Coronary artery (tissue), 2 donors: ENCODE measurements around the gene GRID1.

ENCODE experiments used
- DNase-seq: peaks from one replicate; pipeline ENCODE4 v3.0.0-alpha.2; 2017; ENCODE audit warnings: low spot score
- H3K27ac ChIP-seq, 2 donors: fragments of 200-600 bp; sonication (generic); one replicate each; pipeline ENCODE4 v1.5.1; 2016 to 2019
- H3K4me3 ChIP-seq: fragments of 200-600 bp; sonication (generic); 2 replicates; pipeline ENCODE4 v1.5.1; 2016; ENCODE audit warnings: mild to moderate bottlenecking, moderate library complexity
- CTCF ChIP-seq: fragments of 200-600 bp; sonication (generic); IDR thresholded peaks from one replicate; pipeline ENCODE4 v1.5.1; 2019; ENCODE audit warnings: antibody characterized with exemption

The GRID1 gene

GRCh38 chr10:85915245-85915846 is 451.2 kb downstream of the GRID1 start:
- DNase-seq: no peak
- TF ChIP-seq CTCF: no peak

DNA sequence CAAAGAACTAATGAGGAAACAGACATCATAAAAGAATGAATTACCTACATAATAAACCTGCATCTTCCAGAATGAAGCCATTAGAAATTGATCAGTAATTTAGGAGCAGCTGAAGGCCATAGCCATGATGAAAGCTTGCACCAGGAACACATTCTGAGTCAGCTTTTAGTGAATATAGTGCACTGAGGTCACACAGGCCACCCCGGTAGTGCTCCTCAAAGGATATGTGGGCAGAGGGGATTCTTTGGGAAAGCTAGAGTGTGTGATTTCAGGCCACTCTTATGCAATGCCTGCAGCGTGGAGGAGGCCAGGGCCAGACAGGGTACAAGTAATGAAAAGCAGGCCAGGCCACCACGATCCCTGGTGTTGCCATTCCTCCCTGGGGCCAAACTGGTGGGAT is 451.9 kb downstream of the GRID1 start:
- no peak for DNase-seq
- TF ChIP-seq CTCF: no peak
- Histone ChIP-seq H3K4me3 (no peak overlapping the region), H3K27ac (no peak overlapping the region)

More at GRCh38 chr10:85915245-85915846, 451.2 kb downstream of the GRID1 start:
- Histone ChIP-seq H3K4me3 (no peak overlapping the region), H3K27ac (no peak overlapping the region)

GRCh38 chr10:85908462-85908861 is 458.1 kb downstream of the GRID1 start:
- Histone ChIP-seq H3K27ac (no peak overlapping the region), H3K4me3 (no peak overlapping the region)
- DNase-seq: no peak
- TF ChIP-seq CTCF: no peak

- no peak overlapping the region for H3K4me3 ChIP-seq
- no peak for DNase-seq
- TF ChIP-seq CTCF: no peak
- no peak overlapping the region for H3K27ac ChIP-seq
These were observed 464.5 kb downstream of the GRID1 start for GRCh38 chr10:85902051-85902450.

- no peak overlapping the region for H3K4me3 ChIP-seq
- no peak overlapping the region for H3K27ac ChIP-seq
- no peak for TF ChIP-seq CTCF
- DNase-seq: no peak
These were observed 465.0 kb downstream of the GRID1 start for GRCh38 chr10:85901599-85901998.

DNA sequence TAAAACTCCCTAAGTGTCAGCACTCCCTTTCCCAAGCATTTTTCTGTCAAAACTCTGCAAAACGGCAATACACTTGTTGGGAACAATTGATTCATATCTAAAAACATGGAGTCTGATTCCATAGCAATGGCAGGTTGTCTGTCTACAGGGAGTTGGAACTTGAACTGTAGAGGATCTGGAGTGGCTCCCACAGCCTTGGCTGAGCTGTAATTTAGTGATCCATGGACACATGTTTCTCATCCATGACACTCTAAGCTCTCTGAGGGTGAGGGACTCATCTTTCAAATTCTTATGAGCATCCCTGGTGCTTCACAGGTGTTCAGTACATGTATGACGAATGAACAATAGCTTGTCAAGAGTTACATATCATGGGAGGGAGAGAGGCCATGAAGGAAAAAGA is 466.1 kb downstream of the GRID1 start:
- no peak for DNase-seq
- no peak overlapping the region for H3K4me3 ChIP-seq
- no peak for TF ChIP-seq CTCF
- H3K27ac ChIP-seq: no peak overlapping the region

- no peak for DNase-seq
- no peak for TF ChIP-seq CTCF
These were observed 466.5 kb downstream of the GRID1 start for GRCh38 chr10:85900061-85900460.

More at GRCh38 chr10:85900061-85900460, 466.5 kb downstream of the GRID1 start:
- no peak overlapping the region for H3K27ac ChIP-seq
- no peak overlapping the region for H3K4me3 ChIP-seq
